Glutamatergic neuron (in vitro differentiated cells): ENCODE data around the gene SINHCAF. TPM values are rescaled to one million over a fixed set of nuclear protein-coding genes. Genes with fewer than 3 reads are reported as not detected.

ENCODE experiments used
- DNase-seq: peaks from one replicate; pipeline ENCODE4 v3.0.0; 2022
- H3K27ac Mint-ChIP-seq: one replicate; pipeline ENCODE4 v1.8.0; 2020; ENCODE audit warnings: mild to moderate bottlenecking, mixed read lengths, inconsistent platforms; ENCODE audit not compliant: unreplicated experiment
- H3K27me3 Mint-ChIP-seq: one replicate; pipeline ENCODE4 v1.8.0; 2020; ENCODE audit warnings: mild to moderate bottlenecking, moderate library complexity, mixed read lengths, inconsistent platforms; ENCODE audit not compliant: unreplicated experiment
- H3K36me3 Mint-ChIP-seq: one replicate; pipeline ENCODE4 v1.8.0; 2020; ENCODE audit warnings: mild to moderate bottlenecking, mixed read lengths, inconsistent platforms; ENCODE audit not compliant: unreplicated experiment
- H3K4me1 Mint-ChIP-seq: one replicate; pipeline ENCODE4 v1.8.0; 2020; ENCODE audit warnings: mild to moderate bottlenecking, low read depth, mixed read lengths, inconsistent platforms; ENCODE audit not compliant: unreplicated experiment
- H3K4me3 Mint-ChIP-seq: one replicate; pipeline ENCODE4 v1.8.0; 2020; ENCODE audit warnings: mild to moderate bottlenecking, mixed read lengths, inconsistent platforms; ENCODE audit not compliant: unreplicated experiment
- H3K9me3 Mint-ChIP-seq: one replicate; pipeline ENCODE4 v1.8.0; 2020; ENCODE audit warnings: mild to moderate bottlenecking, moderate library complexity, mixed read lengths, inconsistent platforms; ENCODE audit not compliant: unreplicated experiment
- CTCF ChIP-seq: fragments of 200-600 bp; sonication (generic); IDR thresholded peaks from one replicate; pipeline ENCODE4 v1.5.0; 2021; ENCODE audit not compliant: partially characterized antibody, unreplicated experiment
- total RNA-seq: library from RNA; stranded (reverse); fragmentation: NEBNext Ultra II Directional; extraction: Animal tissue kit (Norgen Biotek cat#: 25700); gene quantifications from one replicate; pipeline ENCODE4 v1.2.1, GENCODE V29; 2021; ENCODE audit not compliant: unreplicated experiment

Gene SINHCAF
- total RNA-seq, 1 donor from 2014 or later: 149 TPM

- Mint-ChIP-seq H3K4me3 (no peak overlapping the region), H3K9me3 (peaks cover 4% of the 10 kb centered on the region), H3K27me3 (no peaks in the 10 kb centered on the region), H3K4me1 (no peaks in the 10 kb centered on the region), H3K27ac (no peak overlapping the region), H3K36me3 (peaks cover 4% of the 10 kb centered on the region)
- no peak for TF ChIP-seq CTCF
- no peak for DNase-seq
These were observed 36.5 kb downstream of the SINHCAF start for GRCh38 chr12:31289441-31289840.

DNA sequence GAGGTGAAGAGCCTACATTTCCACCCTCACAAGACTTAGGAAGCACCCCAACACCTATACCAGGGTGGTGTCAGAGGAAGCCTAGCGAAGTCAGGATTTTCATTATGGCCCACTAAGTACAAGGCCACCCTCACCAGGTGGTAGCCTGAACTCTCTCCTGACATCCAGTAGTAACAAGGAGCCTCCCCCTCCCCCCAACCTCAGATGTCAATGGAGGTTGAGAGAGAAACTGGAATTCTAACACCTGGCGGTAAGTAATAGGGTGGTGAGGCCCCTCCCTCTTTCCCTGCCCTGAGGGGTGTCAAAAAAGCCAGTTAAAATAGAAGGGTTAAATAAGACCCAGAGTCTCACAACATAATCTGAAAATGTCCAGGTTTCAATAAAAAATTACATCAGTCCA, 37.6 kb downstream of the SINHCAF start:
- Mint-ChIP-seq H3K27ac (no peak overlapping the region), H3K4me3 (no peak overlapping the region), H3K27me3 (no peaks in the 10 kb centered on the region), H3K4me1 (no peaks in the 10 kb centered on the region), H3K36me3 (peaks cover 9% of the 10 kb centered on the region), H3K9me3 (peaks cover 4% of the 10 kb centered on the region)
- TF ChIP-seq CTCF: no peak
- DNase-seq: no peak

DNA sequence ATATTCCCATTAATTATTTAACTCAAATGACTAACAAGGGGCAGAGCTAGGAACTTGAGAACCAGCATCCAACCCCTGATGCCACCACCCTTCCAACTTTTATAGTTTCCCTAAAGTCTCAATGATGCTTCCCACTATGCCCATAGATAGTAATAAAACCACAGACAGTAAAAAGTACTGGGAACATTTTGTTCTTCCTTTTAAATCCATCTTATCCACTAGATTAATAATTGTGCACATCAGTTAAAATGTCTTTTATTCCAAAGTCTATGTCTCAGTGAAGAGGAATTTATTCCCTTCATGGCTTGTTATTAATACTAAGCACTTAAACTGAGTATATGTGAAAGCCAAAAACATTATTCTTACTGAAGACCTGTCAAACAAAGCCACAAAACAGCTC, 45.8 kb downstream of the SINHCAF start:
- Mint-ChIP-seq H3K4me1 (peaks cover 1% of the 10 kb centered on the region), H3K4me3 (no peak overlapping the region), H3K9me3 (no peaks in the 10 kb centered on the region), H3K36me3 (peaks cover 9% of the 10 kb centered on the region), H3K27me3 (no peaks in the 10 kb centered on the region), H3K27ac (no peak overlapping the region)
- no peak for DNase-seq
- TF ChIP-seq CTCF: no peak

DNA sequence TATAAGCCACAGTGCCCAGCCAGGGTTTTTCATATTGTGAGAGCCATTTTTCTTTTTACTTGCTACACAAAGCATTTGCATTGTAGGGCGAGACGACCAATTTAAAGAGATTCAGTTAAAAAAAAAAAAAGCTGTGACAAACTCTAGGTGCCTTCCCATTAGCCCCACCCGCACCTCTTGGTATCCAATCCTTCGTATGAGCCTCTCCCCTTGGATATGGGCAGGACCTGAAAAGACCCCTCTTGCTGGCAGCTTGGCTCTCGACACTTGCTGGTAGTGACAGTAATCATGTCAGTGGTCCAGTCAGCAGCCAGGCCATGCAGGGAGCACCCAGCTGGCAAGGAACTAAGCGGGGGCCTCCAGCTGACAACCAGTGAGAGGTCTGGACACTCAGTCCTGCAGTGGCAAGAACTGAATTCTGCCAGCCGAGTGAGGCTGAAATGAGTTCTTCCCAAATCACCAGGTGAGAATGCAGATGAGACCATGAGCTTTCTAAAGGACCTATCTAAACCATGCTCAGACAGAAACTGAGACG, 46.5 kb downstream of the SINHCAF start:
- Mint-ChIP-seq H3K27me3 (no peaks in the 10 kb centered on the region), H3K4me1 (peaks cover 1% of the 10 kb centered on the region), H3K36me3 (peaks cover 5% of the 10 kb centered on the region), H3K9me3 (no peaks in the 10 kb centered on the region), H3K27ac (no peak overlapping the region), H3K4me3 (no peak overlapping the region)
- DNase-seq: no peak
- TF ChIP-seq CTCF: no peak

DNA sequence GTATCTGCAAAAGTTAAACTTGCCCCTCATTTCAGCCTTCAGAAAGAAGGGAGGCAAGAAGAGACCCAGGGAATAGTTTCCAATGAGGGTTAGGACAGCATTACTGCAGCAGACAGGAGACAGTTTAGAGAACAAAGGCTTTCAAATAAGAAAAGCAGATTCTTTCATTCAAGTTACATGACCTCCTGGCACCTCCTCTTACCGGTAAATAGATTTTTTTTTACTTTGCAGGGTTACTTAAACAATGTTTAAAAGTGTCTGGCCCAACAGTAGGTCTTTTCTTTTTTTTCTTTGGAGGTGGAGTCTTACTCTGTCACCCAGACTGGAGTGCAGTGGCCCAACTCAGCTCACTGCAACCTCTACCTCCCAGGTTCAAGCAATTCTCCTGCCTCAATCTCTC, 47.1 kb downstream of the SINHCAF start:
- H3K27me3 Mint-ChIP-seq: no peaks in the 10 kb centered on the region
- no peak overlapping the region for H3K4me3 Mint-ChIP-seq
- no peak overlapping the region for H3K27ac Mint-ChIP-seq
- no peak for DNase-seq
- H3K9me3 Mint-ChIP-seq: no peaks in the 10 kb centered on the region
- TF ChIP-seq CTCF: no peak
- peaks cover 1% of the 10 kb centered on the region for H3K4me1 Mint-ChIP-seq
- no peaks in the 10 kb centered on the region for H3K36me3 Mint-ChIP-seq
